Breast epithelium (tissue), 3 donors: Measurements from ENCODE around the gene BBX.

Experiments used
- POLR2A ChIP-seq: fragments of 450-650 bp; IDR thresholded peaks from one replicate; pipeline ENCODE4 v1.6.1; 2016; ENCODE audit warnings: antibody characterized with exemption, mild to moderate bottlenecking, moderate library complexity
- POLR2AphosphoS5 ChIP-seq, 3 donors: sonication (generic); formaldehyde crosslinking; IDR thresholded peaks; one replicate each; pipeline ENCODE4 v1.6.1; 2017; ENCODE audit warnings: antibody characterized with exemption in 3 of 3
- TF ChIP-seq, protein P1 (sequence below), 3 donors: fragments of 450-650 bp; IDR thresholded peaks; one replicate each; pipeline ENCODE4 v1.5.1; 2016 to 2017; ENCODE audit warnings: antibody characterized with exemption in 3 of 3, mild to moderate bottlenecking in 3 of 3, moderate library complexity in 3 of 3

DNA sequence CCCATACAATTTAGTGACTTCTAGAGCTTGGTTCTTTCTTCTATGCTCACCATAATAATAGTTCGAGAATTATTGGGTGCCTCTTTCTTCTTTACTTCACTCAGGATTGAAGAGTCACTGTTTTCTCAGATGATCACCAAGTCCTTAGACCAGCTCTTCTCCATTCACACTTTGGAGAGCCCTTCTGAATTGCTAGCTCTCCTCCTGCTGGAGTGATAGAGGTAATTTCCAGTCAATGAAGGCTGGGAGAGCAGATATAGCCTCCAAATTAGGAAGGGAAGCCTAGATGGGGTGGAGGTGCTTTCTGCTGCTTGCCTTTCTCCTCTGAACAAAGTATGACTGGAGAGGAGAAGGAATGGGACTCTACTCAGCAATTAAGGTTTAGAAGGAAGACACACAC, 10.7 kb upstream of the BBX start:
- TF ChIP-seq, protein P1, sequence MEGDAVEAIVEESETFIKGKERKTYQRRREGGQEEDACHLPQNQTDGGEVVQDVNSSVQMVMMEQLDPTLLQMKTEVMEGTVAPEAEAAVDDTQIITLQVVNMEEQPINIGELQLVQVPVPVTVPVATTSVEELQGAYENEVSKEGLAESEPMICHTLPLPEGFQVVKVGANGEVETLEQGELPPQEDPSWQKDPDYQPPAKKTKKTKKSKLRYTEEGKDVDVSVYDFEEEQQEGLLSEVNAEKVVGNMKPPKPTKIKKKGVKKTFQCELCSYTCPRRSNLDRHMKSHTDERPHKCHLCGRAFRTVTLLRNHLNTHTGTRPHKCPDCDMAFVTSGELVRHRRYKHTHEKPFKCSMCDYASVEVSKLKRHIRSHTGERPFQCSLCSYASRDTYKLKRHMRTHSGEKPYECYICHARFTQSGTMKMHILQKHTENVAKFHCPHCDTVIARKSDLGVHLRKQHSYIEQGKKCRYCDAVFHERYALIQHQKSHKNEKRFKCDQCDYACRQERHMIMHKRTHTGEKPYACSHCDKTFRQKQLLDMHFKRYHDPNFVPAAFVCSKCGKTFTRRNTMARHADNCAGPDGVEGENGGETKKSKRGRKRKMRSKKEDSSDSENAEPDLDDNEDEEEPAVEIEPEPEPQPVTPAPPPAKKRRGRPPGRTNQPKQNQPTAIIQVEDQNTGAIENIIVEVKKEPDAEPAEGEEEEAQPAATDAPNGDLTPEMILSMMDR (IDR thresholded peaks at IDR 0.05) = no peak
- TF ChIP-seq POLR2A (no peak), POLR2AphosphoS5 (IDR thresholded peaks at IDR 0.05) (no peak)
